C4-2B (cell line): ENCODE results near the gene FBXO34.

Experiments used
- H3K27ac ChIP-seq: fragments of 450-650 bp; 2 replicates; pipeline ENCODE4 v1.5.1; 2017
- ZFX ChIP-seq: fragments of 450-650 bp; IDR thresholded peaks from 2 replicates; pipeline ENCODE4 v1.6.1; 2017
- TF ChIP-seq, protein P1 (sequence below): fragments of 450-650 bp; conservative IDR thresholded peaks from 2 replicates; pipeline ENCODE4 v1.5.1; 2017; ENCODE audit warnings: mild to moderate bottlenecking

Gene FBXO34

DNA sequence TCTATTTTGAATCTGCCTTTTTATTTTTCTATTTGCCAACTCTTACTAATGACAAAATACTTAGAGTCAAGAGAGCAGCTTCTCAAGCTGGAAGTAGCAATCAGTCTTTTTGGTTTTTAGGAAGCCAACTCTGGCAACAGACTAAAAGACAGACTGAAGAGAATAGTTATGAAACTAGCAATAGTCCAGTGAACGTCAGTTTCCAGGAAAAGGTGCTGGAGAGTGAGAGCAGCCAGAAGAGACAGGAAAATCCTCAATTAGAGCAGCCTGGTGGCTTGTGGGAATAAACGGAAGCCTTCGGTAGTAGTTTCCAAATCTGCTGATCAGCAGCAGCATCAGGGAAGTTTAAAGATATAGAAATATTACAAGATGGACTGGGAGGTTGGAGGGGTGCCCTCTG lies 113.3 kb downstream of the FBXO34 start:
- H3K27ac ChIP-seq, result no peak overlapping the region
- TF ChIP-seq, protein P1, sequence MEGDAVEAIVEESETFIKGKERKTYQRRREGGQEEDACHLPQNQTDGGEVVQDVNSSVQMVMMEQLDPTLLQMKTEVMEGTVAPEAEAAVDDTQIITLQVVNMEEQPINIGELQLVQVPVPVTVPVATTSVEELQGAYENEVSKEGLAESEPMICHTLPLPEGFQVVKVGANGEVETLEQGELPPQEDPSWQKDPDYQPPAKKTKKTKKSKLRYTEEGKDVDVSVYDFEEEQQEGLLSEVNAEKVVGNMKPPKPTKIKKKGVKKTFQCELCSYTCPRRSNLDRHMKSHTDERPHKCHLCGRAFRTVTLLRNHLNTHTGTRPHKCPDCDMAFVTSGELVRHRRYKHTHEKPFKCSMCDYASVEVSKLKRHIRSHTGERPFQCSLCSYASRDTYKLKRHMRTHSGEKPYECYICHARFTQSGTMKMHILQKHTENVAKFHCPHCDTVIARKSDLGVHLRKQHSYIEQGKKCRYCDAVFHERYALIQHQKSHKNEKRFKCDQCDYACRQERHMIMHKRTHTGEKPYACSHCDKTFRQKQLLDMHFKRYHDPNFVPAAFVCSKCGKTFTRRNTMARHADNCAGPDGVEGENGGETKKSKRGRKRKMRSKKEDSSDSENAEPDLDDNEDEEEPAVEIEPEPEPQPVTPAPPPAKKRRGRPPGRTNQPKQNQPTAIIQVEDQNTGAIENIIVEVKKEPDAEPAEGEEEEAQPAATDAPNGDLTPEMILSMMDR, result no peak
- no peak for TF ChIP-seq ZFX

DNA sequence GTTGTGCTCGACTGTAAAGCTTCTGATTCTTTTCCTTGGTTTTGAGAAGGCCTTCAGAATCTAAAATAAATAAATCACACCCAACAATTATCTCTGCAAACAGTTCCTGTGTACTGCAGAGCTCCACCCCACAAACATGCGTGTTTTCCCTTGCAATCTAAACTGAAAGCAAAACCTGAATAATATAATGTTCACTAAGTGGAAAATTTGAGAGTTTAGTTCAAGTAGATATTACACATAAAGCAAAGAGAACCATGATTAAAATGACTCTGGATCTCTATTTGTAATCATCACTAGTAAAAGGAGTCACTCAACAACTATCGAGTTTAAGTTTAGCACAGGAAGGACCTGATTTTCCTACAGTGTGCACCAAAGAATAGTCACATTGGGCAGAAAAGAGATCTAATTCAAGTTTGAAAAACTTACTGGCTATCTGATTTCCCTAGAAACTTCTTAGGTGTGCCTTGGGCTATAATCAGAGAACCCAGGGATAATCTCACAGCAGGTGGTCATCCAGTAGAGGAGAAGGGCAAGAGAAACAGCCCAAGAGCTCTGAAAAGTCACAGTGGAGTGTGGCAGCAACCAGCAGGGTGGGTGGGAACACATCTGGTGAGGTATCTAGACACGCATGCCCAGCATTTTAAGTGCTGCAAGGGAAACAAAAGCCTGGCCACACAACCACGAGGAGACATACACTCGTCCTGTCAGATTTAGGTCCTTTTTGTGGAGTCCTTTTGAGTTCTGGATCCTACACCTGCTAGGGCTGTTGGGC lies 115.0 kb downstream of the FBXO34 start:
- TF ChIP-seq, protein P1, result no peak
- TF ChIP-seq ZFX, result no peak
- no peak overlapping the region for H3K27ac ChIP-seq

DNA sequence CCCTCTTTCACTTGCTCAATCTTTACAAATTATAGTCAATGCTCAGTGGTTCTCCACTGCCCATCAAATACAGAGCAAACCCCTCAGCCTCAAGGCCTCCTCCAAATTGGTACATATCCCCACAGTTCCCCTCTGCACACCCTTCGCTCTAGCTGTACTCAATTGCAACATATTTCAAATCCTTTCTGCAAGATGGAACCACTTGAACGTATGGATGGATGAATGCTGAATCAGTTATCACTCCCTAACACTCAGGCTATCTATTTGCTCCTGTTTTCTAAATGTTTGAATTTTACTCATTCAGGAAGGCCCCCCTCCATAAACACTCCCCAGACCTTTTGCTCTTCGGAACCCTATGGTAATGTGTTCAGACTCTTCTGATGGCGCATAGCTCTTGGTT lies 115.9 kb downstream of the FBXO34 start:
- no peak for TF ChIP-seq ZFX
- TF ChIP-seq, protein P1, result no peak

DNA sequence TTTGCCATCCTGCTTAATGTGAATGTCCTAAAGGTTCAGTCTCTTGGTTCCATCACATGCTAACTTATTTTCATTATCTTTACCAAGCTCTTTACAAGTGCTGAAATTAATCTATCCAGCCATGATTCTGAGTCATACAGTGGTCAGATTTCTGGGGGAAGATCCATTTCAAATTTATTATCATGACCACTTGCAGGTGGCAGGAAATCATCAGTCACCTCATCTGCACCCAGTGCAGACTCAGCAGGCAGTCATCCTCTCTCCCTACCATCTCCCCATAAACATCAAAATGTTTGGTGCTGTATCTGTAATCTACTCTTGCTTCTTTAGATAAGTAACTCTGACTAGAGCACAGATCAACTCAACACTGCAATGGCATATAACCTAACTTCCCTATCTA lies 116.9 kb downstream of the FBXO34 start:
- TF ChIP-seq, protein P1, result no peak
- TF ChIP-seq ZFX, result no peak
- no peak overlapping the region for H3K27ac ChIP-seq

More for the DNA sequence above, 115.9 kb downstream of the FBXO34 start:
- H3K27ac ChIP-seq, result no peak overlapping the region

DNA sequence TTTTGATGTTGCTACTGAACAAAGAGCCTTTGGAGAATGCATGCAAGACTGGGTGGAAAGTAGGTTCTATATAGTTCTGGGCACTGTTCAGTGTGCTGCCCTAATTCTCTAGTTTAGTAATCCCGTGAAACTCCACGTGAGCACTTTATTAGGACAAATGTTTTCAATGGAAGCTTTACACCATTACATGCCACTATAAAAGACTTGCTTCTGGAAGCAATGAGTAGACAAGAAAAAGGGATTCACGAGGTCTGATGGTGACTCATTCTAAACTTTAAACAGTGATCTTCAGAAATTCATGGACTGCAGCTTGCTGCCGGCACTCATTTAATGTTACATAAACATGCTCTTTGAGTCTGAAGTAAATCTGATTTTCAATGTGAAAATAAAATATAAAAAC lies 118.1 kb downstream of the FBXO34 start:
- no peak overlapping the region for H3K27ac ChIP-seq
- TF ChIP-seq, protein P1, result no peak
- TF ChIP-seq ZFX, result no peak

DNA sequence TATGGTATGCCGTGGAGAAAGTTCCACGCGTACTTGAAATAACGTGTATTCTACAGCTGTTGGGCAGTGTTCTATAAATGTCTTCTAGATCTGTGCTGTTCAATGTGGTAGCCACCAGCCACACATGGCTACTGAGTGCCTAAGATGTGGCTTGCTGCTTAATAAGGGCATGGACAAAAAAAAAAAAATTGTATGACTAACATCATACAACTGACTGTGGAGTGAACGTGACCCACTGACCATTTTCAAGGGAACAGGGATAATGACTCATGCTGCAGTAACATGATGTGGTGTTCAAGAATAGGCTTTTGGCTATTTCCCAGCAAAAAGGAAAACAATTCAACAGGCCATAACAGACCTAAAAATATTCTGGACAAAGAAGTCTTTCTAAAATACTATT lies 127.5 kb downstream of the FBXO34 start:
- H3K27ac ChIP-seq, result no peak overlapping the region

DNA sequence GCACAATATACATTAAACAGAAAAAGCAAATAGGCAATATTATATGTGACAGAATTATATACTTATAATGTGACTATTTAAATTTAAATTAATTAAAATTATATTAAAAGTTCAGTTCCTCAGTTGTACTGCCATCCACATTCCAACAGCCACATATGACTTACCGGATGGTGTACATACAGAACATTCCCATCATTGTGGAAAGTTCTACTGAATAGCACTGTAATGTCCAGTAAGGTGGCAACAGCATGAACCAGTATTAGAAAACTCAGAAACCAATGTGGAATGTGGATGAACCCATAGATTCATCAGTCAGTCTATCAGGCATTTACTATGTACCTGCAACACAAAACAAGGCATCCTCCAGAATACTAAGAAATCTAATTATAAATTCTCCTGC lies 128.0 kb downstream of the FBXO34 start:
- H3K27ac ChIP-seq, result no peak overlapping the region
- TF ChIP-seq, protein P1, result no peak
- TF ChIP-seq ZFX, result no peak

More for the DNA sequence above, 127.5 kb downstream of the FBXO34 start:
- no peak for TF ChIP-seq ZFX
- TF ChIP-seq, protein P1, result no peak
